Psoas muscle (tissue), 8 donors: ENCODE measurements around the gene LRRC72. TPM values are rescaled to one million over a fixed set of nuclear protein-coding genes. Genes with fewer than 3 reads are reported as not detected.

Experiments
- ATAC-seq, 4 donors: fragments of 200-7000 bp; cut with Tn5 transposase; one replicate each; pipeline ENCODE4 v1.9.1; 2020; ENCODE audit warnings: moderate library complexity in 3 of 4, mild to moderate bottlenecking in 2 of 4
- DNase-seq, 2 donors: peaks; one replicate each; pipeline ENCODE4 v3.0.0-alpha.2; 2020
- H3K27ac ChIP-seq: fragments of 200-600 bp; one replicate; pipeline ENCODE4 v1.8.0; 2022
- H3K27me3 ChIP-seq, 3 donors: fragments of 200-600 bp in 1 of 3; one replicate each; pipeline versions ENCODE4 v1.6.1 to v1.8.0; 2013 to 2022; ENCODE audit warnings: low read length in 2 of 3, mild to moderate bottlenecking in 2 of 3, moderate library complexity in 1 of 3; ENCODE audit not compliant: insufficient read depth in 3 of 3
- H3K36me3 ChIP-seq, 2 donors: fragments of 200-600 bp in 1 of 2; one replicate each; pipeline versions ENCODE4 v1.6.1 to v1.8.0; 2013 to 2022; ENCODE audit warnings: low read depth in 1 of 2, mild to moderate bottlenecking in 1 of 2, moderate library complexity in 1 of 2; ENCODE audit not compliant: insufficient read depth in 1 of 2
- H3K4me1 ChIP-seq: fragments of 200-600 bp; one replicate; pipeline ENCODE4 v1.8.0; 2022
- H3K4me3 ChIP-seq: fragments of 200-600 bp; one replicate; pipeline ENCODE4 v1.8.0; 2022; ENCODE audit warnings: mild to moderate bottlenecking
- H3K9me3 ChIP-seq: fragments of 200-600 bp; one replicate; pipeline ENCODE4 v1.8.0; 2022
- WGBS, 3 donors: extraction: QIAGEN DNeasy Blood & Tissue Kit; methylation state at CpG; one replicate each; pipeline versions ENCODE4 v1.1.6 to v1.1.7; 2013; 5-methylcytosine and 5-hydroxymethylcytosine counted together
- intact Hi-C, 2 donors: fragments of 100-400 bp; cut with DNase I; formaldehyde crosslinking; loops; one replicate each; pipeline versions ENCODE4 v1.11.0 to v1.14.2; 2022
- polyA plus RNA-seq, 3 donors: library from polyadenylated mRNA; stranded (reverse); fragments of 200-250 nt; gene quantifications; one replicate each; pipeline ENCODE4 v1.2.3, GENCODE V29; 2013
- total RNA-seq, 4 donors: library from RNA; stranded (reverse); fragmentation: NEBNext Ultra II Directional in 2 of 4; extraction: Animal tissue kit (Norgen Biotek cat#: 25700) in 2 of 4; gene quantifications; one replicate each; pipeline versions ENCODE4 v1.2.1 to v1.2.4, GENCODE V29; 2021 to 2023
- TF ChIP-seq, protein P1 (sequence below): fragments of 200-600 bp; IDR thresholded peaks from one replicate; pipeline ENCODE4 v1.8.0; 2022; ENCODE audit warnings: antibody characterized with exemption
- donor health status: healthy with polysubstance abuse.
- donor health status: DM: no; HTN: no; CAD: no; lungs with moderate emphysema.
- donor health status: Bipolar disorder and iron deficiency.
- donor health status: healthy.
- donor health status: DM: yes; HTN: yes; CAD: no.
- donor health status: DM: no; HTN: no; CAD: no.
- donor health status: DM: no; HTN: no; CAD: no.
- donor health status: DM: yes; HTN: yes; CAD: no.

LRRC72 gene
- total and polyA plus RNA-seq, 7 donors = not detected

DNA sequence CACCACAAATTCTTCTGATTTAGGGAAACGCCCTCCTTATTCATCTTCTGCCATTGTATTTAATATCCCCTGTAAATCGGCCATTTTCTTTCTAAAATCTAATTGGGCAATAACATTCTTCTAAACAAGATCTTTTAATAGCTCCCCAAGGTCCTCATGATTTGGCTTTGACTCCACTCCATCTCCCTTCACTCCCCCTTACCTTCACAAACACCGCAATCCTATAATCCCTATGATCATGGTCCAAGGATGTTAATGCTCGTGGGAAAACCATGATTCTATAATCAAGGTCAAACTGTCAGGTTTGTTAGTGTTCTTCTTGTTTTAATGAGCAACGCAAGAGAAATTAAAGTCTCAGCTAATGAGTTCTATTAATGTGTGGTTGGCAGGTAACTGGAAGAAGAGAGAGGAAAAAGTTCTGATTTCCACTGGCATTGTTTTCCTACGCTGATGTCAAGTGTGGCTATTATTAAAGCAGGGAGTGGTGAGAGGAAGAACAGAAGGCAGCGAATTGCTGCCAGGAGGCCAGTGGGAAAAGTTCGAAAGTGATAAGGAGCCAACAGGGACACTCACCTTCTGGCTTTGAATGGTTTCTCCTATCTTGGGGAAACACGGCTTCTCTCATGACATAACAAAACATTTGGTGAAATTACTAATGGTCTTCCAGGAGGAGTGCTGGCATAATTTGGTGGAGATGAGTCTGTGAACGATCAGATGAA is 28.1 kb downstream of the LRRC72 start:
- H3K27ac ChIP-seq = no peak overlapping the region

DNA sequence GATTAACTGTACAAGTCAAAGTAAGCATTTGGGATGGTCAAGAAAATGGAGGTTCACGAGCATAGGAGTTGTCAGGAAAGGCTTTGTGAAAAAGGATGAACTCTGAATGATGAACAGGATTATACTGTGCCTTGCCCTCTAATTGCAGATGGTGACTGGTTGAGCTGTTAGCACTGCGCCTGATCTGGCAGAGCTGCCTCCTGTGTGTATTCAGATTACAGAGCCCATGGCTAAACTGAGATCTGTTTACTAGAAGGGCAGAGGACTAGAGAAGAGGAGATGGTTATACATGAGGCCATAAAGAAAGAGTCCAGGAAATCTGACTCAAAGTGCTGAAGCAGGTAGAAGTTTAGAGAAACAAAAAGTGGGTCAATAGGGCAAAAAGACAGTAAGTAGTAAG is 29.7 kb downstream of the LRRC72 start:
- Histone ChIP-seq H3K9me3 (no peaks in the 10 kb centered on the region), H3K4me1 (no peaks in the 10 kb centered on the region), H3K36me3 (no peaks in the 10 kb centered on the region), H3K27me3 (no peaks in the 10 kb centered on the region), H3K4me3 (no peak overlapping the region), H3K27ac (no peak overlapping the region)
- WGBS, 3 donors = 76 to 87% (median 86%) methylated on average over 2 of the region's 2 CpGs
- no peak for DNase-seq
- ATAC-seq = no peak
- TF ChIP-seq, protein P1, sequence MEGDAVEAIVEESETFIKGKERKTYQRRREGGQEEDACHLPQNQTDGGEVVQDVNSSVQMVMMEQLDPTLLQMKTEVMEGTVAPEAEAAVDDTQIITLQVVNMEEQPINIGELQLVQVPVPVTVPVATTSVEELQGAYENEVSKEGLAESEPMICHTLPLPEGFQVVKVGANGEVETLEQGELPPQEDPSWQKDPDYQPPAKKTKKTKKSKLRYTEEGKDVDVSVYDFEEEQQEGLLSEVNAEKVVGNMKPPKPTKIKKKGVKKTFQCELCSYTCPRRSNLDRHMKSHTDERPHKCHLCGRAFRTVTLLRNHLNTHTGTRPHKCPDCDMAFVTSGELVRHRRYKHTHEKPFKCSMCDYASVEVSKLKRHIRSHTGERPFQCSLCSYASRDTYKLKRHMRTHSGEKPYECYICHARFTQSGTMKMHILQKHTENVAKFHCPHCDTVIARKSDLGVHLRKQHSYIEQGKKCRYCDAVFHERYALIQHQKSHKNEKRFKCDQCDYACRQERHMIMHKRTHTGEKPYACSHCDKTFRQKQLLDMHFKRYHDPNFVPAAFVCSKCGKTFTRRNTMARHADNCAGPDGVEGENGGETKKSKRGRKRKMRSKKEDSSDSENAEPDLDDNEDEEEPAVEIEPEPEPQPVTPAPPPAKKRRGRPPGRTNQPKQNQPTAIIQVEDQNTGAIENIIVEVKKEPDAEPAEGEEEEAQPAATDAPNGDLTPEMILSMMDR = no peak
- intact Hi-C loops = no loop called here

More for the DNA sequence above, 28.1 kb downstream of the LRRC72 start:
- Histone ChIP-seq H3K4me3 (no peak overlapping the region), H3K9me3 (no peaks in the 10 kb centered on the region), H3K4me1 (no peaks in the 10 kb centered on the region), H3K36me3 (no peaks in the 10 kb centered on the region), H3K27me3 (no peaks in the 10 kb centered on the region)
- intact Hi-C loops = no loop called here
- TF ChIP-seq, protein P1 = no peak
- WGBS, 3 donors = 70 to 74% (median 73%) methylated on average over 10 of the region's 10 CpGs
- ATAC-seq (no peak), DNase-seq (no peak)

DNA sequence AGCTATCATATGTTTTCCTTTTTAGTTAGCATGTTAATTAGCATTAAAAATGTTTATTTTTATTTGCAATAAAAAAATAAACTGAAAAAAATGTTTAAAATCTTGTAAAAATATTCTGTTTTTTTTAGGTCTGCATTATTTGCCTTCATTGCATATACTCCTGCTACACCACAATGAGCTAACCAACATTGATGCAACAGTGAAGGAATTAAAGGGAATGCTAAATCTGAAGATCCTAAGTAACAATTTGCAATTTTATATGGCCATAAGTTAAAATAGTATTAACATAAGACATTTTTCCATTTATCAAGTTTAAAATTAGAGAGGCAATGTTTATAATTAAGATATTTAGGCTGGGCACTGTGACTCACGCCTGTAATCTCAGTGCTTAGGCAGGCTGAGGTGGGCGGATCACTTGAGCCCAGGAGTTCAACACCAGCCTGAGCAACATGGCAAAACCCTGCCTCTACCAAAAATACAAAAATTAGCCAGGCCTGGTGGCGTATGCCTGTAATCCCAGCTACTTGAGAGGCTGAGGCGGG is 32.2 kb downstream of the LRRC72 start:
- H3K4me1 ChIP-seq = no peaks in the 10 kb centered on the region
- no peaks in the 10 kb centered on the region for H3K36me3 ChIP-seq
- no peak overlapping the region for H3K4me3 ChIP-seq
- 95 to 98% (median 96%) methylated on average over 4 of the region's 4 CpGs for WGBS, 3 donors
- TF ChIP-seq, protein P1 = no peak
- no peak for ATAC-seq
- no peak overlapping the region for H3K27ac ChIP-seq
- intact Hi-C loops = no loop called here
- no peak for DNase-seq
- no peaks in the 10 kb centered on the region for H3K27me3 ChIP-seq
- H3K9me3 ChIP-seq = no peaks in the 10 kb centered on the region

DNA sequence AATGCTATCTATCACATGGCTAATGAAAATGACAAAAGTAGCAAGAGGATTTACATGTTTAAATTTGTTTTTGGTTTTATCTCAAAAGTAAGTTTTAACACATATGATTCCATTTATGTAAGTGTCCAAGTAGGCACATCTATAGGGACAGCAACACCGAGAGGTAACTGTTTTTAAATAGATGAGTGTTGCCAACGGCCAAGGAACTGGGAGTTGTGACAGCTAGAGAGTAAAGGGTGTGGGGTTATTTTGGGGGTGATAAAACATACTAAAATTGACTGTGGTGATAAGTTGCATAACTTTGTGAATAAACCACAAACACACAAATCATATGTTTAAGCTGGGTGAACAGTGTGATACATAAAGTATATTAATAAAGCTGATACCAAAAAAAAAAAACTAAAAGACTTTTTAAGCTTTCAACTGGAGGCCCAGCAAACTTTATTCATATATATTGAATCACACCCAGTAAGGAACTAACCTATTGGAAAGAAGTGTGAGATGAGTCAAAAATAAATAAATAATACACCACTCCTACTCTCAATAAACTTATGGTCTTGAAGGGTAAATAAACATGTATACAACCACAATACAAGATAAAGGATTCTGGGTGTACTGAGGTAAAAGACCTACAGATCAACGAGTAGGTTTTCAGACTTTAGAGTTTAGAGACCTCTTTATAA is 33.0 kb downstream of the LRRC72 start:
- DNase-seq (no peak), ATAC-seq (no peak)
- no peak overlapping the region for H3K4me3 ChIP-seq
- H3K9me3 ChIP-seq = no peaks in the 10 kb centered on the region
- no peaks in the 10 kb centered on the region for H3K4me1 ChIP-seq
- WGBS, 3 donors = 69 to 85% (median 74%) methylated on average over 3 of the region's 3 CpGs
- TF ChIP-seq, protein P1 = no peak
- H3K27ac ChIP-seq = no peak overlapping the region
- no peaks in the 10 kb centered on the region for H3K27me3 ChIP-seq
- H3K36me3 ChIP-seq = no peaks in the 10 kb centered on the region
- intact Hi-C loops = loop anchor here in 1 of 2 donors (5.0 to 10.0 kb wide), 2 partner anchors 127 to 445 kb away; no protein-coding TSS in a partner anchor
